ENCODE data around the gene YY1.

DNA sequence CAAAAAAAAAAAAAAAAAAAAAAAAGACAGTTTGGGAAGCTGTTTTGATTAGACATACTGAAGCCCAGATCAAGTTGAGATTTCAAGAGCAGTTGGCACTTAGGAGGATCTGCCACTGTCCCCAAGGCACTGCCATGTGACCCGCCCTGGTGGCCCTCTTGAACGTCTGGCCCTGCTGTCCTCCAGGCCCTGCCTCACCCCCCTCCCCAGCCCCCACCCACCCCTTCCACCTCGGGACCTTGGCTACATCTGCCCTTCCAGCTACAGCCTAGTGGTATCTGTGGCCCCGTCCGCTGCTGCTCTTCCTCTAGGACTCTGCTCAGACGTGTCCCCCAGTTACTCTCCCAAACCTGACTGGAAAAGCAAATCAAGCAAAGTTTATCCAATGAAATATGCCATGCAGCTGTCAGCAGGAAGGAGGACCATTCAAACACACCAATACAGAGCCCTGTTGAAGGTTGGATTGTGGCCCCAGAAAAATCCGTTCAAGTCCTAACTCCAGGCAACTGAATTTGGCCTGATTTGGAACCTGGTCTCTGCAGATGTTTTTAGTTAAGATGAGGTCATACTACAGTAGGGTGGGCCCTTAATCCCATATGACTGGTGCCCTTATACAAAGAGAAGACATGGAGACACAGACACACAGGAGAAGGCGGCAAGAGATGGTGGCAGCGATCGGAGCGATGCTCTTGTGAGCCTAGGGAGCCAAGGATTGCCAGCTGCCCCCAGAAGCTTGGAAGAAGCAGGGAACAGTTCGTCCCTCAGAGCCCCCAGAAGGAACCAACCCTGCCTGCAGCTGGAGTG lies 49.6 kb downstream of the YY1 start:
- TF ChIP-seq, protein P1, sequence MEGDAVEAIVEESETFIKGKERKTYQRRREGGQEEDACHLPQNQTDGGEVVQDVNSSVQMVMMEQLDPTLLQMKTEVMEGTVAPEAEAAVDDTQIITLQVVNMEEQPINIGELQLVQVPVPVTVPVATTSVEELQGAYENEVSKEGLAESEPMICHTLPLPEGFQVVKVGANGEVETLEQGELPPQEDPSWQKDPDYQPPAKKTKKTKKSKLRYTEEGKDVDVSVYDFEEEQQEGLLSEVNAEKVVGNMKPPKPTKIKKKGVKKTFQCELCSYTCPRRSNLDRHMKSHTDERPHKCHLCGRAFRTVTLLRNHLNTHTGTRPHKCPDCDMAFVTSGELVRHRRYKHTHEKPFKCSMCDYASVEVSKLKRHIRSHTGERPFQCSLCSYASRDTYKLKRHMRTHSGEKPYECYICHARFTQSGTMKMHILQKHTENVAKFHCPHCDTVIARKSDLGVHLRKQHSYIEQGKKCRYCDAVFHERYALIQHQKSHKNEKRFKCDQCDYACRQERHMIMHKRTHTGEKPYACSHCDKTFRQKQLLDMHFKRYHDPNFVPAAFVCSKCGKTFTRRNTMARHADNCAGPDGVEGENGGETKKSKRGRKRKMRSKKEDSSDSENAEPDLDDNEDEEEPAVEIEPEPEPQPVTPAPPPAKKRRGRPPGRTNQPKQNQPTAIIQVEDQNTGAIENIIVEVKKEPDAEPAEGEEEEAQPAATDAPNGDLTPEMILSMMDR (IDR thresholded peaks at IDR 0.05) = no peak
- TF ChIP-seq OVOL2 (CRISPR knock-in tag; IDR thresholded peaks at IDR 0.05; ENCODE audit: borderline replicate concordance) = no peak
- TF ChIP-seq ZNF138 (CRISPR knock-in tag; conservative IDR thresholded peaks at IDR 0.05) = no peak
- TF ChIP-seq RELA (CRISPR knock-in tag; IDR thresholded peaks at IDR 0.05; ENCODE audit: borderline replicate concordance) = no peak
- TF ChIP-seq ESRRA (CRISPR knock-in tag; IDR thresholded peaks at IDR 0.05; ENCODE audit: borderline replicate concordance) = no peak
- no peak for TF ChIP-seq ZBTB21 (CRISPR knock-in tag; IDR thresholded peaks at IDR 0.05; ENCODE audit: borderline replicate concordance)
